ENCODE data around the gene UNC13B.
"Not testable (repeated sequence)": the region's sequence is repeated elsewhere in the genome, so short reads cannot be mapped to it uniquely, and the experiment has no call there.

UNC13B gene

GRCh38 chr9:35395706-35396101, 233.9 kb downstream of the UNC13B start:
- no peak for DNase-seq

- DNase-seq = no peak
Measured at GRCh38 chr9:35396560-35397215, 234.9 kb downstream of the UNC13B start.

GRCh38 chr9:35397216-35397698, 235.4 kb downstream of the UNC13B start:
- DNase-seq = no peak

- no peak for DNase-seq
Measured at GRCh38 chr9:35397923-35398322, 236.1 kb downstream of the UNC13B start.

GRCh38 chr9:35398651-35399335, 237.0 kb downstream of the UNC13B start:
- no peak for DNase-seq

GRCh38 chr9:35404865-35405264, 243.1 kb downstream of the UNC13B start:
- no peak for DNase-seq

GRCh38 chr9:35406183-35406959, 244.6 kb downstream of the UNC13B start:
- no peak for DNase-seq

- no peak for DNase-seq
Measured at GRCh38 chr9:35407846-35408245, 246.0 kb downstream of the UNC13B start.

- DNase-seq = not testable (repeated sequence)
Measured at GRCh38 chr9:35409434-35409833, 247.6 kb downstream of the UNC13B start.

GRCh38 chr9:35414889-35415288, 253.1 kb downstream of the UNC13B start:
- DNase-seq = no peak

- no peak for DNase-seq
Measured at GRCh38 chr9:35415402-35416097, 253.7 kb downstream of the UNC13B start.

GRCh38 chr9:35416098-35416427, 254.3 kb downstream of the UNC13B start:
- no peak for DNase-seq

GRCh38 chr9:35422346-35422745, 260.5 kb downstream of the UNC13B start:
- no peak for DNase-seq

- DNase-seq = no peak
Measured at GRCh38 chr9:35422753-35423152, 260.9 kb downstream of the UNC13B start.

- no peak for DNase-seq
Measured at GRCh38 chr9:35423499-35423898, 261.7 kb downstream of the UNC13B start.

GRCh38 chr9:35424356-35425352, 262.8 kb downstream of the UNC13B start:
- no peak for DNase-seq

- DNase-seq = no peak
Measured at GRCh38 chr9:35426627-35427026, 264.8 kb downstream of the UNC13B start.

GRCh38 chr9:35431467-35431866, 269.7 kb downstream of the UNC13B start:
- DNase-seq = no peak

- no peak for DNase-seq
Measured at GRCh38 chr9:35432076-35432475, 270.3 kb downstream of the UNC13B start.

- no peak for DNase-seq
Measured at GRCh38 chr9:35436933-35437332, 275.1 kb downstream of the UNC13B start.

GRCh38 chr9:35446012-35446411, 284.2 kb downstream of the UNC13B start:
- no peak for DNase-seq

GRCh38 chr9:35448496-35448895, 286.7 kb downstream of the UNC13B start:
- no peak for DNase-seq

Data from NCI-H1105 (cell line).